HG03457 (cell line): Measurements from ENCODE around the gene HLA-C.
"Not testable (repeated sequence)": the region's sequence is repeated elsewhere in the genome, so short reads cannot be mapped to it uniquely, and the experiment has no call there.

Experiments used
- ATAC-seq: cut with Tn5 transposase; IDR thresholded peaks from one replicate; pipeline ENCODE4 v1.9.1; 2021; ENCODE audit warnings: moderate number of reproducible peaks; ENCODE audit not compliant: unreplicated experiment

Gene HLA-C

GRCh38 chr6:31270788-31271640 lies 878 bp downstream of the HLA-C start:
- ATAC-seq = no peak

DNA sequence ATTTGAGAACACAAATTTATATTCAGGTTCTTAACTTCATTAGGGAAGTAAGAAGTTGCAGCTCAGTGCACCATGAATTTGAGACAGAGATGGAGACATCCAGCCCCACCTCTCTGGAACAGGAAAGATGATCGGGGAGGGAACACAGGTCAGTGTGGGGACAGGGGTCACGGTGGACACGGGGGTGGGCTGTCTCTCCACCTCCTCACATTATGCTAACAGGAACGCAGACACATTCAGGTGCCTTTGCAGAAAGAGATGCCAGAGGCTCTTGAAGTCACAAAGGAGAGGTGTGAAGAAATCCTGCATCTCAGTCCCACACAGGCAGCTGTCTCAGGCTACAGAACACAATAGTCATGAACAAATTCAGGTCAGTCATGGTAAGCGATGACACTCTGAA lies 3.1 kb downstream of the HLA-C start:
- no peak for ATAC-seq

GRCh38 chr6:31268369-31268765 lies 3.5 kb downstream of the HLA-C start:
- no peak for ATAC-seq

DNA sequence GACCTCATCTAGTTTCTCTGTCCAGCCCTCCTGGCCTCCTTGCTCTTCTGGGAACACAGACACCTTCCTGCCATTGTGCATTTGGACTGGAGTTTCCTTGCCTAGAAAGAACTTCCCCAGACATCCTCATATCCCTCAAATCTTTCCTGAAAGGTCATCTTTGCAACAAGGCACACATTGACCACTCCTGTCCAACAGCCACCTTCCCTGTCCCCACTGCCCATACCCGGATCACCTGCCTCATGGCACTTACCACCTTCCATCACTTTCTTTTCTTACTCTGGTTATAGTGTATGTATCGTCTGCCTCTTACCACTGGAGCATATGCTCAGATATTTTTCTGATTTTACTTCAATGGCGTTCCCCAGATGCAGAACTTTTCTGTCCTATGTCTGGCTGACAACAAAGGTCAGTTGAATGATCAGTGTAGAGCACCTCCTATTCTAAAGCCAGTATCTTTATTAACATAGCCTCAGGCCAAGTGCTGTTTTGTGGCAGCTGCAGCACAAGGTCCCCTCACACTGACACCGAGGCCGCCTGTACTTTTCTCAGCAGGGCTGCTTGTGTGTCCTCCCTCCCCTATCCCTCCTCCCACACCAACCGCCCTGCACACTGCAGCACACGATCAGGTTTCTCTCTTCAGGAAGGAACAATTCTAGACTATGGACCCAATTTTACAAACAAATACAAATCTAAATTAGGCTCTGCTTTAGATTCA lies 4.1 kb downstream of the HLA-C start:
- no peak for ATAC-seq

DNA sequence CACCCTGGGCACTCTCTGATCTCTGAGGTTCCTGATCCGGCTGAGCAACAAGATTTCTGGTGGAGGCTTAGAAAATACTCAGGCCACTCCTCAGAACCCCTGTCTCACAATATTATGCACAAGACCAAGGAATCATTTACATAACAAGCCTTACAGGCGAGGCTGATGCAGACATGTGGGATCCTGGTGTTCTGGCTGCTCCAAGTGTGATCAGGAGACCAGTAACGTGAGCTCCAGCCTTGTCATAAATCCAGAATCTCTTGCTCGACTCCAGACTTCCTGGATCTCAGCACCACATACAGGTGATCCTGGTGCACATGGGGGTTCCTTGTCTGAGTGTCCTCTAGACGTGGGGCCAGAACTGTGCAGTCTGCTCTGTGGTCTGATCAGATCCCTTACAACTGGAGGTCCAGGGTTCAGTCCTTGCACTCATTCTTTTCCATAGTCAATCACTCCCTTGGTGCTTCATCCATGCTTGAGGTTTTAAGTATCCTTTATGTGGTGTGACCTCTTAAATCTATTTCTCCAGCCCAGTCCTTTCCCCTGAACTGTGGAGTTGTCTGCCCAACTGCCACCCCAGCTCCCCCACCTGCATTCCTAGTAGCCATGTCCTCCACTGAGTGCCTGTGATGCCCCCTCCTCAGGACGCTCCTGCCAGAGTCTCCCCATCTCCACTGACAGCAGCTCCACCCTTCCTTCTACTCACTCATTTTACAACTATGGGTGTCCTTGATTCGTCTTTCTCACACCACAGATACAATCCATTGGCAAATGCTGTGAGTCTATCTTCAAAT lies 5.1 kb downstream of the HLA-C start:
- ATAC-seq = no peak

DNA sequence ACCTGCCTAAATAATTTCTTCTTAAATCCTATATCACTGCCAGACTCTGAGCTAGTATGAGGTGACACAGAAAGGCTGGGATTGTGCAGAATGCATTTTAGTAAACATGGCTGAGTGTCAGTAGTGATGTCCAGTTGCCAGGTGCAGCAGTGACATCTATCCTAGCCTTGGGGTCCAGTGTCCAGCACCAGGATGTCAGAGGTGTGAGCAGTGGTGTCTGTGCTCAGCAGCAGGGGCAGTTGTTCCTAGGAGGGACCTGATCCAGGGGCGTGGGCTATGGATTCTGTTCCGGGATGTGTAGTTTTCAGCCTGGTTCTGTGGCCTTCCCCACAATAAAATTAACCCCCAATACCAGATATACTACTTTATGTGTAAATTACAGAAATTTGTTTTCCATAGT lies 6.0 kb downstream of the HLA-C start:
- ATAC-seq = no peak

DNA sequence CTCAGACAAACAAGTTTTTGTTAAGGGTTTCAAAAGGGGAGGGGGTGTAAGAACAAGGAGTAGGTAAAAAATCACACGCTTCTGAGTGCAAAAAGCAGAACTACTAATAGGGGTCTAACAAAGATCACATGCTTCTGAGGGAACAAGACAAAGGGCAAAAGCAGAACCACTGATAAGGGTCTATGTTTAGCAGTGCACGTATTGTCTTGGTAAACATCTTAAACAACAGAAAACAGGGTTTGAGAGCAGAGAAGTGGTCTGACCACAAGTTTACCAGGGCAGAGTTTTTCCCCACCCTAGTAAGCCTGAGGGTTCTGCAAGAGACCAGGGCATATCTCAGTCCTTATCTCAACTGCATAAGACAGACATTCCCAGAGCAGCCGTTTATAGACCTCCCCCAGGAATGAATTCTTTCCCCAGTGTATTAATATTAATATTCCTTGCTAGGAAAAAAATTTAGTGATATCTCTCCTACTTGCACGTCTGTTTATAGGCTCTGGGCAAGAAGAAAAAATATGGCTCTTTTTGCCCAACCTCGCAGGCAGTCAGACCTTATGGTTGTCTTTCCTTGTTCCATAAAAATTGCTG lies 8.5 kb downstream of the HLA-C start:
- not testable (repeated sequence) for ATAC-seq

- not testable (repeated sequence) for ATAC-seq
Measured at GRCh38 chr6:31259995-31260394, 11.9 kb downstream of the HLA-C start.

GRCh38 chr6:31252625-31253024 lies 19.3 kb downstream of the HLA-C start:
- no peak for ATAC-seq

GRCh38 chr6:31251261-31251660 lies 20.6 kb downstream of the HLA-C start:
- ATAC-seq = no peak

- ATAC-seq = no peak
Measured at GRCh38 chr6:31249184-31249583, 22.7 kb downstream of the HLA-C start.

- no peak for ATAC-seq
Measured at GRCh38 chr6:31247813-31248212, 24.1 kb downstream of the HLA-C start.

DNA sequence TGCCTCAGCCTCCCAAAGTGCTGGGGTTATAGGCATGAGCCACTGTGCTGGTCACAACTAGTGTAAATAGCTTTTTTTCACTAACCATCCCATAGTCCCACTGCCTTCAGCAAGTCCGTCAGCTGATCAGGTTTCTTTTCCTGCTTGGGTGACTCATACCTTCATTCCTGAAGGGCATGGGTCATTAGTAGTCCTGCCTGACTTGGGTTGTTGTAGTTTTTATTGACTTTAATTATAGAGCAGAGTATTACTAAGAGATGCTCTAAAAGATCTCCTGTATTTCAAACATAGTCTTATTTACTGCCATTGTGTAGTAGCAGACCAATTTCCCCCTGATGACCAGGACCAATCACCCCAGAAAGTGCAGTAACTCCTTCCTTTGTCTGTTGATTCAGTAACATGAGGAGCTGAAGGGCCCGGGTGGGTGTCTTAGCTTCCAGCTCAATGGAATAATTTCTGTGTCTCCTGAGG lies 25.8 kb downstream of the HLA-C start:
- ATAC-seq = no peak

DNA sequence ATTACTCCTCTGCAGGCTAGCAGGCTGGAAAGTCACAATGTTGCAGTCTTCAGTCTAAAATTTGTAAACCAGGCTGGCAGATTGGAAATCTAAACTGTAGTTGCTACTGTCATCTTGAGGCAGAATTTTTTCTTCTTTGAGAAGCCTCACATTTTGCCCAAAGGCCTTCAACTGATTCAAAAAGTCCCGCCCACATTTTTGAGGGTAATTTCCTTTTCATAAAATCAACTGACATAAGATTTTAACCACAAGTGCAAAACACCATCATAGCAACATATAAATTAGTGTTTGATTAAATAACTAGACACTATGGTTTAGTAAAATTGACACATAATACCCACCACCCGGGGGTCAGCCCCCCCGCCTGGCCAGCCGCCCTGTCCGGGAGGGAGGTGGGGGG lies 28.4 kb downstream of the HLA-C start:
- ATAC-seq = no peak

DNA sequence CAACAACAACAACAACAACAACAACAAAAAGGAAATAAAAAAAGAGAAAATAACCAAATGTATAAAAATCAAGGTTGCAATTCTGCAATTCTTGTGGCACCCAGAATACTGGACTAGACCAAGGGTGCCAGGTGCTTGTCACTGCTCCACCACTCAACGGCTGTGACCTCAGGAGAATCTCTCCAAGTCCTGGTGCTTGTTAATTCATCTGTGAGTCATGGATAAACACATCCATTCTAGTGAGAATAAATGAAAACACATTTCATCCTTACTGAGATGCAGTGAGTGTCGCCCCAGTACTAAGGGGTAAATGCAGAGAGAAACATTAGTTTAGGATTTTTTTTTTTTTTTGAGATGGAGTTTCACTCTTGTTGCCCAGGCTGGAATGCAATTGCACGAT lies 32.0 kb downstream of the HLA-C start:
- no peak for ATAC-seq

DNA sequence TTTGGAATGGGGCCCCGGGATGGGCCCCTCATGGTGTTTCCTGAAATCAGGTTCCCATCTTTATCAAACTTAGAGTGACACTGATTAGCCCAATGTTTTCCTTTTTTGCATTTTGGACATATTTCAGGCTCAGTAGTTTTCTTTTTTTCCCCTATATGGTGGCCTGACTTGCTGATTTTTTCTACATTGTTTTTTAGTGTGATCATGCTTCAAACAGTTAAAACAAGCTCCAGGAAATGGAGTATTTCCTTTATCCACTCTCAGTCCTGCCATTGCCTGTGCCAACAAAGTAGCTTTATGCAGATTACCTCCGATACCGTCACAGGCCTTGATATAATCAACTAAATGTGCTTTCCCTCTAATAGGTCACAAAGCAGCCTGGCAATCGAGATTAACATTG lies 37.8 kb downstream of the HLA-C start:
- ATAC-seq = not testable (repeated sequence)

- ATAC-seq = no peak
Measured at GRCh38 chr6:31228476-31228875, 43.4 kb downstream of the HLA-C start.

- ATAC-seq = no peak
Measured at GRCh38 chr6:31227143-31227542, 44.7 kb downstream of the HLA-C start.

DNA sequence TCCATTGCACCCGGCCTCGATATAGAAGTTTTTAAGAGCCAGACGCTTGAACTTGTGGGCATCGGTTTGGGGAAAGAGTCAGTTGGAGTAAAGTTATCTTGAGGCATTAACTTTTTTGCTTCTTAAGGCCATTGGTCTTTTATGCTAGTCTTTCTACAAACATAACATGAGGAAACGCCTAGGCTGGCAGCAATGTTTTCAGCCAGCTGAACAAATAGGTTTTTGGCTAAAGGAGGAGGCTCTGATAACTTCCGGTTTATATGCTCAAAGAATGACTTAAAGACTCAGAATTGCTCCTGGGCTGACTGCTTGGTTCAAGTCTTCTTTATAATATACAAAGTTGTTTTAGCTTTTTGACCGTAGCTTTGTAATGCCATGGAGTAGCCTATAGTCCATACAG lies 46.2 kb downstream of the HLA-C start:
- no peak for ATAC-seq

- ATAC-seq = no peak
Measured at GRCh38 chr6:31222496-31222895, 49.4 kb downstream of the HLA-C start.
